Breast epithelium (tissue), 3 donors: ENCODE data around the gene FHOD3.

Experiments
- CTCF ChIP-seq, 3 donors: fragments of 450-650 bp; IDR thresholded peaks; one replicate each; pipeline ENCODE4 v1.5.1; 2016 to 2017; ENCODE audit warnings: antibody characterized with exemption in 3 of 3, mild to moderate bottlenecking in 3 of 3, moderate library complexity in 3 of 3
- POLR2AphosphoS5 ChIP-seq, 3 donors: sonication (generic); formaldehyde crosslinking; IDR thresholded peaks; one replicate each; pipeline ENCODE4 v1.6.1; 2017; ENCODE audit warnings: antibody characterized with exemption in 3 of 3

GRCh38 chr18:36255072-36255698 is 42.3 kb upstream of the FHOD3 start:
- TF ChIP-seq POLR2AphosphoS5 (IDR thresholded peaks at IDR 0.05) (no peak), CTCF (IDR thresholded peaks at IDR 0.05) (no peak)
